ENCODE measurements around the gene ZNF207.
"Not testable (repeated sequence)": the region's sequence is repeated elsewhere in the genome, so short reads cannot be mapped to it uniquely, and the experiment has no call there.

The ZNF207 gene

DNA sequence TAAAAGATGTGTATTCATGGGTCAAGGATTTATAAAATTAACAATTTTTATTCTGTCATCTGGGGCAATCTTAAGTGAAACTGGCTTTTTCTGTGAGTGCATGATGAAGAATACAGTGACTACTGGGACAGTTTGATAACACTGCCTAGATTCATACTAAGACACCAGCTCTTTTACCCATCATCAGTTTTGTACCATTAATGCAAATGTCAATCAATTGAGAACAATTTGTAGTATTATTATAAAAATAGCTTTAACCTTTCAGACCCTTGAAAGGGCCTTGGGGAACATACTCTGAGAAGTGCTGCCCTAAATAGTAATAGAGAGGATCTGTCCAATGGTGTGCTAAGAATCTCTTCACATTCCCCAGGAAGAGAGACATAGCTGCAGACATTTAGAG, 49.0 kb downstream of the ZNF207 start:
- TF ChIP-seq, protein P1, sequence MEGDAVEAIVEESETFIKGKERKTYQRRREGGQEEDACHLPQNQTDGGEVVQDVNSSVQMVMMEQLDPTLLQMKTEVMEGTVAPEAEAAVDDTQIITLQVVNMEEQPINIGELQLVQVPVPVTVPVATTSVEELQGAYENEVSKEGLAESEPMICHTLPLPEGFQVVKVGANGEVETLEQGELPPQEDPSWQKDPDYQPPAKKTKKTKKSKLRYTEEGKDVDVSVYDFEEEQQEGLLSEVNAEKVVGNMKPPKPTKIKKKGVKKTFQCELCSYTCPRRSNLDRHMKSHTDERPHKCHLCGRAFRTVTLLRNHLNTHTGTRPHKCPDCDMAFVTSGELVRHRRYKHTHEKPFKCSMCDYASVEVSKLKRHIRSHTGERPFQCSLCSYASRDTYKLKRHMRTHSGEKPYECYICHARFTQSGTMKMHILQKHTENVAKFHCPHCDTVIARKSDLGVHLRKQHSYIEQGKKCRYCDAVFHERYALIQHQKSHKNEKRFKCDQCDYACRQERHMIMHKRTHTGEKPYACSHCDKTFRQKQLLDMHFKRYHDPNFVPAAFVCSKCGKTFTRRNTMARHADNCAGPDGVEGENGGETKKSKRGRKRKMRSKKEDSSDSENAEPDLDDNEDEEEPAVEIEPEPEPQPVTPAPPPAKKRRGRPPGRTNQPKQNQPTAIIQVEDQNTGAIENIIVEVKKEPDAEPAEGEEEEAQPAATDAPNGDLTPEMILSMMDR (IDR thresholded peaks at IDR 0.05; ENCODE audit: low read depth, low read length), result no peak
- H3K27ac ChIP-seq, result no peak overlapping the region

GRCh38 chr17:32410085-32410484, 60.1 kb downstream of the ZNF207 start:
- not testable (repeated sequence) for H3K4me3 ChIP-seq (ENCODE audit: low read depth, low read length); H3K27me3 ChIP-seq (ENCODE audit: insufficient read depth, low read depth, severe bottlenecking); DNase-seq; H3K36me3 ChIP-seq; H3K9me3 ChIP-seq (ENCODE audit: severe bottlenecking); H3K27ac ChIP-seq

More for the DNA sequence above, 49.0 kb downstream of the ZNF207 start:
- DNase-seq, result no peak
- H3K27me3 ChIP-seq (ENCODE audit: insufficient read depth, low read depth, severe bottlenecking), result no peaks in the 10 kb centered on the region
- H3K4me3 ChIP-seq (ENCODE audit: low read depth, low read length), result no peak overlapping the region
- no peaks in the 10 kb centered on the region for H3K9me3 ChIP-seq (ENCODE audit: severe bottlenecking)
- no peaks in the 10 kb centered on the region for H3K36me3 ChIP-seq

DNA sequence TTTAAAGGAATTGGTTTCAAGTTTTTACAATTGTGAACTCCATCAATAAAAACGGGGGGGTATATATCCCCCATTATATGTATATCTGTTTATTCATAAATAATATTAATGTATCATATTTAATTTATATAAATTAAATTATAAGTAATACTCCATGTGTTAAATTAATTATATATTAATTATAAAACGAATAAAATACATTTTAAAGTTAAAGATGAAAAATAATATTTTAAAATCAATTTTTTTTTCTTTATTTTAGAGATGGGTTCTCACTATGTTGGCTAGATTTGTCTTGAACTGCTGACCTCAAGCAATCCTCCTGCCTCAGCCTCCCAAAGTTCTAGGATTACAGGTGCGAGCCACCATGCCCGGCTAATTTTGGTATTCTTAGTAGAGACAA, 76.9 kb downstream of the ZNF207 start:
- H3K27me3 ChIP-seq (ENCODE audit: insufficient read depth, low read depth, severe bottlenecking), result no peaks in the 10 kb centered on the region
- TF ChIP-seq, protein P1 (IDR thresholded peaks at IDR 0.05; ENCODE audit: low read depth, low read length), result no peak
- H3K9me3 ChIP-seq (ENCODE audit: severe bottlenecking), result peaks cover 12% of the 10 kb centered on the region
- H3K27ac ChIP-seq, result no peak overlapping the region
- DNase-seq, result no peak
- H3K4me3 ChIP-seq (ENCODE audit: low read depth, low read length), result no peak overlapping the region
- 0 out of 2 replicates have a peak, but pooled peaks cover 7% of the 10 kb centered on the region for H3K36me3 ChIP-seq

- DNase-seq, result no peak
- no peak overlapping the region for H3K27ac ChIP-seq
- H3K9me3 ChIP-seq (ENCODE audit: severe bottlenecking), result peaks cover 12% of the 10 kb centered on the region
- no peak overlapping the region for H3K4me3 ChIP-seq (ENCODE audit: low read depth, low read length)
- 0 out of 2 replicates have a peak, but pooled peaks cover 7% of the 10 kb centered on the region for H3K36me3 ChIP-seq
- no peaks in the 10 kb centered on the region for H3K27me3 ChIP-seq (ENCODE audit: insufficient read depth, low read depth, severe bottlenecking)
- TF ChIP-seq, protein P1 (IDR thresholded peaks at IDR 0.05; ENCODE audit: low read depth, low read length), result no peak
These were observed 79.6 kb downstream of the ZNF207 start for GRCh38 chr17:32429598-32429997.

All from WERI-Rb-1 (cell line).